Measurements from ENCODE around the gene EIF5AL1. TPM values are rescaled to one million over a fixed set of nuclear protein-coding genes. Genes with fewer than 3 reads are reported as not detected.

The EIF5AL1 gene
- total and polyA plus RNA-seq, 2 of the 4 experiments (the other 2 are of a cell fraction): 1.1 to 1.4 TPM

DNA sequence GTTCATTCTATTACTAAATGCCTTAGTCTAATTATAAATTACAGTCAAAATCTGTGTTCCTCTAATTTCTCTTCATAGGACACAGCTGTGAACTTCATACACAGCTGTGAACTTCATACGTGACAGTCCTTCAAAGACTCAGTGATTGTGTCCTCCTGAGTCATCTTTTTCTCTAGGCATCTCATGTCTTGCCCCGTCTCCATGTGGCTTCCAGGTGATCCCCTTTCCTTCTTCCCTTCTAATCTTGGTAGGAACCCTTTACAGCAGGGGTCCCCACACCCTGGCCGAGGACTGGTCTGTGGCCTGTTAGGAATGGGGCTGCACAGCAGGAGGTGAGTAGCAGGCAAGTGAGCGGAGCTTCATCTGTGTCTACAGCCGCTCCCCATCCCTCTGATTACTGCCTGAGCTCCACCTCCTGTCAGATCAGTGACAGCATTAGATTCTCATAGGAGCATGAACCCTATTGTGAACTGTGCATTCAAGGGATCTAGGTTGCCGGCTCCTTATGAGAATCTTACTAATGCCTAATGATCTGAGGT, 14.0 kb upstream of the EIF5AL1 start:
- BruUV-seq (replicated peaks): no TSS peak
- H3K56ac ChIP-seq (ENCODE audit: extremely low read depth, insufficient read depth, low read length): no peak overlapping the region
- H3K27me3 ChIP-seq (ENCODE audit: control insufficient read depth, insufficient read depth, low read length): peaks cover 25% of the 10 kb centered on the region
- in situ Hi-C loops (cut with MboI; ENCODE audit: low sequenced_read_pairs): loop anchor here (25.0 kb wide), 1 partner anchor 111 kb away; no protein-coding TSS in a partner anchor
- H3K9me1 ChIP-seq (ENCODE audit: insufficient read depth, low read length): no peaks in the 10 kb centered on the region
- no peak overlapping the region for H3K4me2 ChIP-seq (ENCODE audit: low read depth, low read length)
- H2BK5ac ChIP-seq (ENCODE audit: low read depth, low read length, poor library complexity, severe bottlenecking): no peak overlapping the region
- H2AK9ac ChIP-seq (replicated peaks; ENCODE audit: low read depth, low read length, poor library complexity): no peak overlapping the region
- dilution Hi-C loops (cut with HindIII; ENCODE audit: low sequenced_read_pairs, unreplicated experiment): no loop called here
- H2BK120ac ChIP-seq (ENCODE audit: low read depth, low read length): no peak overlapping the region
- H2BK20ac ChIP-seq (ENCODE audit: low read depth, low read length): no peak overlapping the region
- no peak overlapping the region for H4K91ac ChIP-seq (ENCODE audit: insufficient read depth, low read depth, low read length)
- H3K9me3 ChIP-seq (ENCODE audit: control insufficient read depth, insufficient read depth, low read length): no peaks in the 10 kb centered on the region
- H3K36me3 ChIP-seq (ENCODE audit: control insufficient read depth, insufficient read depth, low read length): no peaks in the 10 kb centered on the region
- H4K20me1 ChIP-seq (ENCODE audit: insufficient read depth, low read length): no peaks in the 10 kb centered on the region
- WGBS, 2 experiments (ENCODE audit: extremely low coverage in 2 of 2, insufficient read length in 1 of 2): 90% methylated on average over 2 of the region's 6 CpGs; no CpG with 5 or more reads in 1 of the 2 experiments
- ATAC-seq (ENCODE audit: low read depth) (no peak), DNase-seq (no peak)
- no peak overlapping the region for H4K5ac ChIP-seq (ENCODE audit: low read depth, low read length)
- no peak overlapping the region for H4K8ac ChIP-seq (ENCODE audit: low read depth in 2 of 2, low read length in 2 of 2)
- H3K4me3 ChIP-seq (ENCODE audit: insufficient read depth, low read depth, low read length): no peak overlapping the region
- intact Hi-C loops (cut with micrococcal nuclease): no loop called here
- CTCF ChIA-PET: interaction anchor here (0.7 kb wide), 1 partner anchor 60 kb away, joined by 3 read pairs; no protein-coding TSS in a partner anchor
- no peak overlapping the region for H3K4ac ChIP-seq (ENCODE audit: low read depth, low read length)
- no peaks in the 10 kb centered on the region for H3K79me1 ChIP-seq (ENCODE audit: low read depth in 1 of 2, low read length in 2 of 2)
- H2AFZ ChIP-seq (replicated peaks; ENCODE audit: low read length, poor library complexity): no peak overlapping the region
- H3K9ac ChIP-seq (ENCODE audit: low read depth, low read length): no peak overlapping the region
- H3K4me1 ChIP-seq (ENCODE audit: control insufficient read depth, insufficient read depth, low read length): 0 out of 2 replicates have a peak, but pooled peaks cover 2% of the 10 kb centered on the region
- no peak overlapping the region for H3K23ac ChIP-seq (ENCODE audit: low read depth, low read length)
- TF ChIP-seq SMC3 (IDR thresholded peaks at IDR 0.05; ENCODE audit: low read depth, low read length): no peak
- no peak for TF ChIP-seq MAFK (IDR thresholded peaks at IDR 0.05; ENCODE audit: low read depth, low read length)
- TF ChIP-seq POLR2A (IDR thresholded peaks at IDR 0.05; ENCODE audit: low read depth, low read length): no peak
- TF ChIP-seq CEBPB (IDR thresholded peaks at IDR 0.05; ENCODE audit: low read depth, low read length): no peak
- TF ChIP-seq BHLHE40 (IDR thresholded peaks at IDR 0.05; ENCODE audit: low read depth, low read length): no peak
- no peak for TF ChIP-seq RFX5 (IDR thresholded peaks at IDR 0.05; ENCODE audit: low read depth, low read length)
- TF ChIP-seq CHD1 (IDR thresholded peaks at IDR 0.05; ENCODE audit: low read depth, low read length): no peak
- no peak for TF ChIP-seq MXI1 (IDR thresholded peaks at IDR 0.05; ENCODE audit: borderline replicate concordance, low read depth, low read length)
- TF ChIP-seq RAD21 (IDR thresholded peaks at IDR 0.05; ENCODE audit: low read length): no peak
- TF ChIP-seq, protein P1, sequence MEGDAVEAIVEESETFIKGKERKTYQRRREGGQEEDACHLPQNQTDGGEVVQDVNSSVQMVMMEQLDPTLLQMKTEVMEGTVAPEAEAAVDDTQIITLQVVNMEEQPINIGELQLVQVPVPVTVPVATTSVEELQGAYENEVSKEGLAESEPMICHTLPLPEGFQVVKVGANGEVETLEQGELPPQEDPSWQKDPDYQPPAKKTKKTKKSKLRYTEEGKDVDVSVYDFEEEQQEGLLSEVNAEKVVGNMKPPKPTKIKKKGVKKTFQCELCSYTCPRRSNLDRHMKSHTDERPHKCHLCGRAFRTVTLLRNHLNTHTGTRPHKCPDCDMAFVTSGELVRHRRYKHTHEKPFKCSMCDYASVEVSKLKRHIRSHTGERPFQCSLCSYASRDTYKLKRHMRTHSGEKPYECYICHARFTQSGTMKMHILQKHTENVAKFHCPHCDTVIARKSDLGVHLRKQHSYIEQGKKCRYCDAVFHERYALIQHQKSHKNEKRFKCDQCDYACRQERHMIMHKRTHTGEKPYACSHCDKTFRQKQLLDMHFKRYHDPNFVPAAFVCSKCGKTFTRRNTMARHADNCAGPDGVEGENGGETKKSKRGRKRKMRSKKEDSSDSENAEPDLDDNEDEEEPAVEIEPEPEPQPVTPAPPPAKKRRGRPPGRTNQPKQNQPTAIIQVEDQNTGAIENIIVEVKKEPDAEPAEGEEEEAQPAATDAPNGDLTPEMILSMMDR (conservative IDR thresholded peaks at IDR 0.05; ENCODE audit: low read depth, low read length): no peak
- no peak for TF ChIP-seq MAZ (IDR thresholded peaks at IDR 0.05; ENCODE audit: borderline replicate concordance, low read depth, low read length)
- TF ChIP-seq FOS (IDR thresholded peaks at IDR 0.05; ENCODE audit: low read depth, low read length): no peak
- no peak for TF ChIP-seq RCOR1 (IDR thresholded peaks at IDR 0.05; ENCODE audit: insufficient replicate concordance, low read length)
- no peak for TF ChIP-seq NFE2L2 (IDR thresholded peaks at IDR 0.05; ENCODE audit: low read depth, low read length)
- TF ChIP-seq, protein P2, sequence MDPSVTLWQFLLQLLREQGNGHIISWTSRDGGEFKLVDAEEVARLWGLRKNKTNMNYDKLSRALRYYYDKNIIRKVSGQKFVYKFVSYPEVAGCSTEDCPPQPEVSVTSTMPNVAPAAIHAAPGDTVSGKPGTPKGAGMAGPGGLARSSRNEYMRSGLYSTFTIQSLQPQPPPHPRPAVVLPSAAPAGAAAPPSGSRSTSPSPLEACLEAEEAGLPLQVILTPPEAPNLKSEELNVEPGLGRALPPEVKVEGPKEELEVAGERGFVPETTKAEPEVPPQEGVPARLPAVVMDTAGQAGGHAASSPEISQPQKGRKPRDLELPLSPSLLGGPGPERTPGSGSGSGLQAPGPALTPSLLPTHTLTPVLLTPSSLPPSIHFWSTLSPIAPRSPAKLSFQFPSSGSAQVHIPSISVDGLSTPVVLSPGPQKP (IDR thresholded peaks at IDR 0.05; ENCODE audit: borderline replicate concordance, low read depth, low read length): no peak
- TF ChIP-seq, protein P3, sequence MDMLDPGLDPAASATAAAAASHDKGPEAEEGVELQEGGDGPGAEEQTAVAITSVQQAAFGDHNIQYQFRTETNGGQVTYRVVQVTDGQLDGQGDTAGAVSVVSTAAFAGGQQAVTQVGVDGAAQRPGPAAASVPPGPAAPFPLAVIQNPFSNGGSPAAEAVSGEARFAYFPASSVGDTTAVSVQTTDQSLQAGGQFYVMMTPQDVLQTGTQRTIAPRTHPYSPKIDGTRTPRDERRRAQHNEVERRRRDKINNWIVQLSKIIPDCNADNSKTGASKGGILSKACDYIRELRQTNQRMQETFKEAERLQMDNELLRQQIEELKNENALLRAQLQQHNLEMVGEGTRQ (IDR thresholded peaks at IDR 0.05; ENCODE audit: low read depth, low read length): no peak
- H2BK15ac ChIP-seq (ENCODE audit: low read depth, low read length): no peak overlapping the region
- H2AK5ac ChIP-seq (ENCODE audit: low read depth, low read length): no peak overlapping the region
- POLR2A ChIA-PET (ENCODE audit: unreplicated experiment): no interaction called here
- no peak overlapping the region for H3K18ac ChIP-seq (ENCODE audit: low read depth, low read length)
- H3K14ac ChIP-seq (replicated peaks; ENCODE audit: low read depth, low read length): no peak overlapping the region
- H3K27ac ChIP-seq (ENCODE audit: insufficient read depth, low read length): no peak overlapping the region

All from IMR-90 (cell line).